HG03280 (cell line): Measurements from ENCODE around the gene CYP4B1.

ENCODE experiments used
- ATAC-seq: cut with Tn5 transposase; IDR thresholded peaks from one replicate; pipeline ENCODE4 v1.9.1; 2021; ENCODE audit warnings: mild to moderate bottlenecking, moderate library complexity; ENCODE audit not compliant: unreplicated experiment

CYP4B1 gene

GRCh38 chr1:46793126-46793525, 5.7 kb upstream of the CYP4B1 start:
- no peak for ATAC-seq

- ATAC-seq = no peak
These were observed 963 bp upstream of the CYP4B1 start for GRCh38 chr1:46797696-46798470.

GRCh38 chr1:46800742-46801141, 1.9 kb downstream of the CYP4B1 start:
- ATAC-seq = no peak

GRCh38 chr1:46801323-46802055, 2.6 kb downstream of the CYP4B1 start:
- ATAC-seq = no peak

GRCh38 chr1:46802081-46802480, 3.2 kb downstream of the CYP4B1 start:
- ATAC-seq = no peak

GRCh38 chr1:46802901-46803574, 4.2 kb downstream of the CYP4B1 start:
- no peak for ATAC-seq

GRCh38 chr1:46804027-46804889, 5.4 kb downstream of the CYP4B1 start:
- no peak for ATAC-seq

GRCh38 chr1:46804926-46805325, 6.1 kb downstream of the CYP4B1 start:
- no peak for ATAC-seq

GRCh38 chr1:46805755-46806154, 6.9 kb downstream of the CYP4B1 start:
- no peak for ATAC-seq

GRCh38 chr1:46806196-46807020, 7.6 kb downstream of the CYP4B1 start:
- ATAC-seq = no peak

GRCh38 chr1:46807046-46807972, 8.5 kb downstream of the CYP4B1 start:
- no peak for ATAC-seq

GRCh38 chr1:46809071-46809470, 10.2 kb downstream of the CYP4B1 start:
- ATAC-seq = no peak

GRCh38 chr1:46809904-46810303, 11.1 kb downstream of the CYP4B1 start:
- no peak for ATAC-seq

GRCh38 chr1:46810596-46810995, 11.8 kb downstream of the CYP4B1 start:
- ATAC-seq = no peak

- no peak for ATAC-seq
These were observed 12.2 kb downstream of the CYP4B1 start for GRCh38 chr1:46811053-46811452.

- ATAC-seq = no peak
These were observed 13.5 kb downstream of the CYP4B1 start for GRCh38 chr1:46812065-46812963.

- no peak for ATAC-seq
These were observed 14.4 kb downstream of the CYP4B1 start for GRCh38 chr1:46812996-46813857.
